ENCODE data around the gene OR10R2.
"Not testable (repeated sequence)": the region's sequence is repeated elsewhere in the genome, so short reads cannot be mapped to it uniquely, and the experiment has no call there.

OR10R2 gene

GRCh38 chr1:158471920-158472319 is at the start of gene OR10R2:
Gene OR10R2, plus strand, starts transcription at chr1:158472220. Its CDS starts 106 bp downstream, at chr1:158472326.
- TF ChIP-seq POLR2A (IDR thresholded peaks at IDR 0.05; ENCODE audit: low read length) (no peak), GATA1 (IDR thresholded peaks at IDR 0.05; ENCODE audit: low read depth, low read length) (no peak)

GRCh38 chr1:158425027-158425426 is 47.0 kb upstream of the OR10R2 start:
- TF ChIP-seq GATA1 (IDR thresholded peaks at IDR 0.05; ENCODE audit: low read depth, low read length) (no peak), POLR2A (IDR thresholded peaks at IDR 0.05; ENCODE audit: low read length) (no peak)

More at GRCh38 chr1:158471920-158472319, at the start of gene OR10R2:
- no peak for DNase-seq

GRCh38 chr1:158426137-158426536 is 45.9 kb upstream of the OR10R2 start, which contains the start of gene OR10K2:
Gene OR10K2, minus strand, starts transcription at chr1:158426237. Its CDS starts 5,371 bp downstream, at chr1:158420866.
- DNase-seq, result no peak
- TF ChIP-seq POLR2A (IDR thresholded peaks at IDR 0.05; ENCODE audit: low read length) (no peak), GATA1 (IDR thresholded peaks at IDR 0.05; ENCODE audit: low read depth, low read length) (no peak)

More at GRCh38 chr1:158425027-158425426, 47.0 kb upstream of the OR10R2 start:
- DNase-seq, result no peak

- not testable (repeated sequence) for DNase-seq
Observed at GRCh38 chr1:158430163-158430562, 41.9 kb upstream of the OR10R2 start.

GRCh38 chr1:158434741-158435140 is 37.3 kb upstream of the OR10R2 start:
- TF ChIP-seq GATA1 (IDR thresholded peaks at IDR 0.05; ENCODE audit: low read depth, low read length) (no peak), POLR2A (IDR thresholded peaks at IDR 0.05; ENCODE audit: low read length) (no peak)
- no peak for DNase-seq

- no peak for DNase-seq
- TF ChIP-seq GATA1 (IDR thresholded peaks at IDR 0.05; ENCODE audit: low read depth, low read length) (no peak), POLR2A (IDR thresholded peaks at IDR 0.05; ENCODE audit: low read length) (no peak)
Observed at GRCh38 chr1:158445376-158445775, 26.6 kb upstream of the OR10R2 start.

- TF ChIP-seq POLR2A (IDR thresholded peaks at IDR 0.05; ENCODE audit: low read length) (no peak), GATA1 (IDR thresholded peaks at IDR 0.05; ENCODE audit: low read depth, low read length) (no peak)
- DNase-seq, result no peak
Observed at GRCh38 chr1:158454537-158454936, 17.5 kb upstream of the OR10R2 start.

- TF ChIP-seq GATA1 (IDR thresholded peaks at IDR 0.05; ENCODE audit: low read depth, low read length) (no peak), POLR2A (IDR thresholded peaks at IDR 0.05; ENCODE audit: low read length) (no peak)
- DNase-seq, result no peak
Observed at GRCh38 chr1:158457246-158457645, 14.8 kb upstream of the OR10R2 start.

- DNase-seq, result no peak
- no peak for TF ChIP-seq GATA1 (IDR thresholded peaks at IDR 0.05; ENCODE audit: low read depth, low read length)
- no peak for TF ChIP-seq POLR2A (IDR thresholded peaks at IDR 0.05; ENCODE audit: low read length)
Observed at GRCh38 chr1:158458263-158458662, 13.8 kb upstream of the OR10R2 start.

GRCh38 chr1:158461534-158461933 is 10.5 kb upstream of the OR10R2 start, which contains the start of gene OR10K1:
Gene OR10K1, plus strand, starts transcription at chr1:158461834. Its CDS starts 3,728 bp downstream, at chr1:158465562.
- TF ChIP-seq GATA1 (IDR thresholded peaks at IDR 0.05; ENCODE audit: low read depth, low read length) (no peak), POLR2A (IDR thresholded peaks at IDR 0.05; ENCODE audit: low read length) (no peak)
- DNase-seq, result no peak

GRCh38 chr1:158485455-158485854 is 13.4 kb downstream of the OR10R2 start:
- DNase-seq, result no peak
- TF ChIP-seq POLR2A (IDR thresholded peaks at IDR 0.05; ENCODE audit: low read length) (no peak), GATA1 (IDR thresholded peaks at IDR 0.05; ENCODE audit: low read depth, low read length) (no peak)

- TF ChIP-seq GATA1 (IDR thresholded peaks at IDR 0.05; ENCODE audit: low read depth, low read length) (no peak), POLR2A (IDR thresholded peaks at IDR 0.05; ENCODE audit: low read length) (no peak)
- no peak for DNase-seq
Observed at GRCh38 chr1:158491316-158491715, 19.3 kb downstream of the OR10R2 start.

- TF ChIP-seq POLR2A (IDR thresholded peaks at IDR 0.05; ENCODE audit: low read length) (no peak), GATA1 (IDR thresholded peaks at IDR 0.05; ENCODE audit: low read depth, low read length) (no peak)
Observed at GRCh38 chr1:158493054-158493453, 21.0 kb downstream of the OR10R2 start.

GRCh38 chr1:158494796-158495195 is 22.8 kb downstream of the OR10R2 start:
- DNase-seq, result no peak
- no peak for TF ChIP-seq POLR2A (IDR thresholded peaks at IDR 0.05; ENCODE audit: low read length)
- TF ChIP-seq GATA1 (IDR thresholded peaks at IDR 0.05; ENCODE audit: low read depth, low read length), result no peak

More at GRCh38 chr1:158493054-158493453, 21.0 kb downstream of the OR10R2 start:
- no peak for DNase-seq

- peak in 1 of 2 experiments; percentile 22 for DNase-seq
- TF ChIP-seq GATA1 (IDR thresholded peaks at IDR 0.05; ENCODE audit: low read depth, low read length) (no peak), POLR2A (IDR thresholded peaks at IDR 0.05; ENCODE audit: low read length) (no peak)
Observed at GRCh38 chr1:158496374-158496773, 24.4 kb downstream of the OR10R2 start.

Data from erythroblast (primary cell).